CD8-positive, alpha-beta memory T cell (primary cell): ENCODE results near the gene ATP11A. TPM values are rescaled to one million over a fixed set of nuclear protein-coding genes. Genes with fewer than 3 reads are reported as not detected.

Source experiments
- CTCF ChIA-PET: fragments of 350-600 bp; sonication (Branson Sonifier 250); formaldehyde crosslinking; loops from one replicate; lab custom pipeline; 2021; ENCODE audit warnings: antibody characterized with exemption; lab: Charles Lee
- POLR2A ChIA-PET: fragments of 350-600 bp; sonication (Branson Sonifier 250); formaldehyde crosslinking; loops from one replicate; lab custom pipeline; 2021; ENCODE audit warnings: antibody characterized with exemption; lab: Charles Lee
- DNase-seq, 5 donors: peaks; one replicate each; pipeline versions ENCODE4 v3.0.0 to v3.0.0-alpha.2; 2020 to 2022; ENCODE audit warnings: mixed read lengths in 1 of 5
- H3K27ac ChIP-seq: one replicate; pipeline ENCODE4 v1.7.0; 2013; ENCODE audit warnings: low read depth, mild to moderate bottlenecking, low read length, moderate library complexity
- H3K27me3 ChIP-seq: 2 replicates; pipeline ENCODE4 v1.7.0; 2013; ENCODE audit warnings: low read length, mild to moderate bottlenecking; ENCODE audit not compliant: insufficient read depth, poor library complexity, severe bottlenecking
- H3K36me3 ChIP-seq: 2 replicates; pipeline ENCODE4 v1.7.0; 2013; ENCODE audit warnings: mild to moderate bottlenecking, low read length, moderate library complexity; ENCODE audit not compliant: insufficient read depth
- H3K4me1 ChIP-seq: 2 replicates; pipeline ENCODE4 v1.7.0; 2013; ENCODE audit warnings: mild to moderate bottlenecking, low read length, moderate library complexity; ENCODE audit not compliant: insufficient read depth
- H3K4me3 ChIP-seq: 2 replicates; pipeline ENCODE4 v1.7.0; 2013; ENCODE audit warnings: mild to moderate bottlenecking, low read length
- H3K9me3 ChIP-seq: 2 replicates; pipeline ENCODE4 v1.7.0; 2013; ENCODE audit warnings: mild to moderate bottlenecking, low read length
- H3K27ac Mint-ChIP-seq, 8 donors: one replicate each; pipeline ENCODE4 v1.8.0; 2020 to 2021; ENCODE audit warnings: mixed read lengths in 8 of 8, mild to moderate bottlenecking in 6 of 8, inconsistent platforms in 3 of 8, moderate library complexity in 3 of 8
- H3K27me3 Mint-ChIP-seq, 2 donors: one replicate each; pipeline ENCODE4 v1.8.0; 2020 to 2021; ENCODE audit warnings: mixed read lengths in 2 of 2, mild to moderate bottlenecking in 1 of 2, moderate library complexity in 1 of 2
- H3K36me3 Mint-ChIP-seq, 3 donors: one replicate each; pipeline ENCODE4 v1.8.0; 2020 to 2021; ENCODE audit warnings: mixed read lengths in 3 of 3, inconsistent platforms in 1 of 3, mild to moderate bottlenecking in 1 of 3
- H3K4me1 Mint-ChIP-seq, 3 donors: one replicate each; pipeline ENCODE4 v1.8.0; 2020 to 2021; ENCODE audit warnings: mixed read lengths in 3 of 3, inconsistent platforms in 1 of 3, mild to moderate bottlenecking in 1 of 3
- H3K4me3 Mint-ChIP-seq, 7 donors: one replicate each; pipeline ENCODE4 v1.8.0; 2020 to 2021; ENCODE audit warnings: mixed read lengths in 7 of 7, mild to moderate bottlenecking in 6 of 7, moderate library complexity in 4 of 7, inconsistent platforms in 2 of 7
- H3K9me3 Mint-ChIP-seq, 5 donors: one replicate each; pipeline ENCODE4 v1.8.0; 2020 to 2022; ENCODE audit warnings: mixed read lengths in 5 of 5, mild to moderate bottlenecking in 3 of 5, moderate library complexity in 2 of 5, inconsistent platforms in 1 of 5
- polyA plus RNA-seq: library from polyadenylated mRNA; unstranded; fragments of 300-500 nt; fragmentation: Illumina TruSeq; gene quantifications from one replicate; pipeline ENCODE4 v1.2.3, GENCODE V29; 2021
- total RNA-seq, 2 experiments: library from RNA; stranded (reverse); gene quantifications; one replicate each; pipeline ENCODE4 v1.2.3, GENCODE V29; 2021

ATP11A gene
- total and polyA plus RNA-seq, 3 experiments from 2014 or later: 4.5 to 34.6 (median 34.0) TPM

DNA sequence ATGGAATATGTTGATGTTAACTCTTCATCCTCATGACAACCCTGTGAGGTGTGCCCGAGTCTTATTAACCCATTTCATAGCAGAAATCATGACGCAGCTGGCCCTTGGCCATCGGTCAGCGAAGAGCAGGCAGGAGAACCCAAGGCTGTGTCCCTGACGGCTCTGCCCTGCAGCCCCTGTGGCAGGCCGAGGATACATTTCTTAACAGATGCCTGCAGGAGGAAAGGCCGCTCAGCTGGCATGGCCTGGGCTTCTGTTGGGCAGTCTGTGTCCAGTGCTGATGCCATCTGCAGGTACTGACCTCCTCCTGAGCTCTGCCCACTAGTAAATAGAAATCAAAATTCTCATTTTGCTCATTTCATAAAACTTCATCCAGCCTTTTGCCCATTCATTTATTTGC, 243.8 kb downstream of the ATP11A start:
- H3K27ac Mint-ChIP-seq: peak overlapping the region in 1 of 8 donors; percentile 29

GRCh38 chr13:112934078-112934477, 244.2 kb downstream of the ATP11A start:
- Histone ChIP-seq H3K4me3 (no peak overlapping the region), H3K9me3 (no peaks in the 10 kb centered on the region), H3K4me1 (peaks cover 3% of the 10 kb centered on the region), H3K27me3 (peaks cover 13% of the 10 kb centered on the region), H3K27ac (no peak overlapping the region), H3K36me3 (no peaks in the 10 kb centered on the region)
- H3K4me1 Mint-ChIP-seq: peaks cover 3 to 9% (median 4%) of the 10 kb centered on the region in 3 donors
- H3K27ac Mint-ChIP-seq: peak overlapping the region in 1 of 8 donors; percentile 38
- ChIA-PET POLR2A (no interaction called here), CTCF (no interaction called here)
- H3K9me3 Mint-ChIP-seq: no peaks in the 10 kb centered on the region
- no peak for DNase-seq
- peaks cover 28 to 67% of the 10 kb centered on the region in 2 donors for H3K27me3 Mint-ChIP-seq
- H3K36me3 Mint-ChIP-seq: no peaks in the 10 kb centered on the region
- no peak overlapping the region for H3K4me3 Mint-ChIP-seq

More for the DNA sequence above, 243.8 kb downstream of the ATP11A start:
- Histone ChIP-seq H3K36me3 (no peaks in the 10 kb centered on the region), H3K27ac (no peak overlapping the region), H3K27me3 (peaks cover 13% of the 10 kb centered on the region), H3K4me1 (peaks cover 3% of the 10 kb centered on the region), H3K4me3 (no peak overlapping the region), H3K9me3 (no peaks in the 10 kb centered on the region)
- DNase-seq: no peak
- H3K4me3 Mint-ChIP-seq: no peak overlapping the region
- peaks cover 30 to 67% of the 10 kb centered on the region in 2 donors for H3K27me3 Mint-ChIP-seq
- peaks cover 3 to 10% (median 4%) of the 10 kb centered on the region in 3 donors for H3K4me1 Mint-ChIP-seq
- no peaks in the 10 kb centered on the region for H3K9me3 Mint-ChIP-seq
- ChIA-PET POLR2A (no interaction called here), CTCF (no interaction called here)
- H3K36me3 Mint-ChIP-seq: no peaks in the 10 kb centered on the region

Other genes starting within 250 kb of the ATP11A start
- 10 to 100 TPM; 45.8 to 47.0 TPM for gene TUBGCP3, start 101.9 kb upstream of the ATP11A start, total RNA-seq
- 16.8 TPM for gene TUBGCP3, start 101.9 kb upstream of the ATP11A start, polyA plus RNA-seq